ENCODE measurements around the gene HNRNPK.
A peak's percentile ranks its signal among the peaks of the same experiment; 100 is the strongest.
"Not testable (repeated sequence)": the region's sequence is repeated elsewhere in the genome, so short reads cannot be mapped to it uniquely, and the experiment has no call there.

HNRNPK gene

GRCh38 chr9:83948096-83948495 lies 31.9 kb downstream of the HNRNPK start:
- not testable (repeated sequence) for ATAC-seq

GRCh38 chr9:83940590-83941303 lies 39.3 kb downstream of the HNRNPK start:
- no peak for ATAC-seq
- no peak for TF ChIP-seq TOX (CRISPR knock-in tag; IDR thresholded peaks at IDR 0.05; ENCODE audit: borderline replicate concordance)
- no peak for TF ChIP-seq CSRNP3 (CRISPR knock-in tag; IDR thresholded peaks at IDR 0.05)
- no peak for TF ChIP-seq OSR1 (CRISPR knock-in tag; IDR thresholded peaks at IDR 0.05)
- TF ChIP-seq GLIS3 (CRISPR knock-in tag; IDR thresholded peaks at IDR 0.05) = no peak
- no peak for TF ChIP-seq BACH2 (CRISPR knock-in tag; IDR thresholded peaks at IDR 0.05; ENCODE audit: borderline replicate concordance)
- TF ChIP-seq ZFP30 (CRISPR knock-in tag; IDR thresholded peaks at IDR 0.05) = no peak
- no peak for TF ChIP-seq ARNTL (CRISPR knock-in tag; IDR thresholded peaks at IDR 0.05; ENCODE audit: borderline replicate concordance, low read depth)

GRCh38 chr9:83937861-83938455 lies 42.1 kb downstream of the HNRNPK start:
- ATAC-seq = peak; percentile 57
- TF ChIP-seq ZFP3 (CRISPR knock-in tag; IDR thresholded peaks at IDR 0.05) (no peak), ISL1 (CRISPR knock-in tag; IDR thresholded peaks at IDR 0.05) (no peak), ZFP30 (CRISPR knock-in tag; IDR thresholded peaks at IDR 0.05) (no peak), POU6F1 (CRISPR knock-in tag; IDR thresholded peaks at IDR 0.05; ENCODE audit: borderline replicate concordance, low read depth) (no peak), ZNF565 (CRISPR knock-in tag; conservative IDR thresholded peaks at IDR 0.05; ENCODE audit: low read depth) (no peak), ESRRG (CRISPR knock-in tag; IDR thresholded peaks at IDR 0.05) (no peak), PPARA (CRISPR knock-in tag; IDR thresholded peaks at IDR 0.05; ENCODE audit: borderline replicate concordance) (no peak), SNAI2 (CRISPR knock-in tag; IDR thresholded peaks at IDR 0.05) (no peak)

GRCh38 chr9:83936523-83936922 lies 43.5 kb downstream of the HNRNPK start:
- ATAC-seq = peak; percentile 19; the same call in 2 of the 3 replicates
- TF ChIP-seq GLIS3 (CRISPR knock-in tag; IDR thresholded peaks at IDR 0.05) = no peak
- TF ChIP-seq OSR1 (CRISPR knock-in tag; IDR thresholded peaks at IDR 0.05) = no peak
- TF ChIP-seq PPARA (CRISPR knock-in tag; IDR thresholded peaks at IDR 0.05; ENCODE audit: borderline replicate concordance) = no peak
- no peak for TF ChIP-seq TSHZ2 (CRISPR knock-in tag; IDR thresholded peaks at IDR 0.05)
- no peak for TF ChIP-seq ZFP3 (CRISPR knock-in tag; IDR thresholded peaks at IDR 0.05)
- TF ChIP-seq ZC3H10 (CRISPR knock-in tag; IDR thresholded peaks at IDR 0.05) = no peak
- TF ChIP-seq BACH2 (CRISPR knock-in tag; IDR thresholded peaks at IDR 0.05; ENCODE audit: borderline replicate concordance) = no peak
- no peak for TF ChIP-seq PATZ1 (CRISPR knock-in tag; IDR thresholded peaks at IDR 0.05; ENCODE audit: borderline replicate concordance)

All from SK-N-SH treated with all-trans-retinoic acid at 6 μM for 48 hours (cell line).